OCI-LY1 (cell line): ENCODE data around the gene USF1.

Source experiments
- H2AFZ ChIP-seq: fragments of 200-600 bp; sonication (generic), shearing (Covaris generic); 2 replicates; pipeline ENCODE4 v1.6.0; 2014; ENCODE audit warnings: antibody characterized with exemption, mild to moderate bottlenecking, low read length
- H3F3A ChIP-seq: fragments of 200-600 bp; sonication (generic), shearing (Covaris generic); 2 replicates; pipeline ENCODE4 v1.6.0; 2014; ENCODE audit warnings: mild to moderate bottlenecking, antibody characterized with exemption, low read length, moderate library complexity; ENCODE audit not compliant: insufficient read depth
- H3K27ac ChIP-seq: fragments of 200-600 bp; sonication (generic); 2 replicates; pipeline ENCODE4 v1.5.1; 2014; ENCODE audit warnings: low read length, mixed run types, mild to moderate bottlenecking, low read depth; ENCODE audit not compliant: poor library complexity, severe bottlenecking
- H3K27me3 ChIP-seq: fragments of 200-600 bp; sonication (generic); 2 replicates; pipeline ENCODE4 v1.6.0; 2014; ENCODE audit warnings: antibody characterized with exemption, mild to moderate bottlenecking, low read length, moderate library complexity; ENCODE audit not compliant: insufficient read depth
- H3K36me3 ChIP-seq: fragments of 200-600 bp; sonication (generic); 2 replicates; pipeline ENCODE4 v1.6.1; 2014; ENCODE audit warnings: mild to moderate bottlenecking, antibody characterized with exemption, low read length, moderate library complexity, mixed read lengths; ENCODE audit not compliant: insufficient read depth
- H3K4me1 ChIP-seq: fragments of 200-600 bp; sonication (generic); 2 replicates; pipeline ENCODE4 v1.5.1; 2014; ENCODE audit warnings: mild to moderate bottlenecking, low read length, moderate library complexity; ENCODE audit not compliant: insufficient read depth, severe bottlenecking
- H3K4me2 ChIP-seq: fragments of 200-600 bp; sonication (generic), shearing (Covaris generic); 2 replicates; pipeline ENCODE4 v1.6.1; 2014; ENCODE audit warnings: low read length
- H3K4me3 ChIP-seq: fragments of 200-600 bp; sonication (generic); 2 replicates; pipeline ENCODE4 v1.5.1; 2014; ENCODE audit warnings: low read length, low read depth, mild to moderate bottlenecking, mixed read lengths; ENCODE audit not compliant: poor library complexity, severe bottlenecking
- H3K79me2 ChIP-seq: fragments of 200-600 bp; shearing (Covaris generic); 2 replicates; pipeline ENCODE4 v1.6.1; 2016; ENCODE audit warnings: mixed run types, low read length, mixed read lengths; ENCODE audit not compliant: insufficient read depth
- H3K9ac ChIP-seq: fragments of 200-600 bp; sonication (generic), shearing (Covaris generic); 2 replicates; pipeline ENCODE4 v1.6.1; 2014; ENCODE audit warnings: mild to moderate bottlenecking, low read length, mixed read lengths
- H3K9me2 ChIP-seq: fragments of 200-600 bp; sonication (generic), shearing (Covaris generic); 2 replicates; pipeline ENCODE4 v1.6.1; 2014; ENCODE audit warnings: low read depth, mild to moderate bottlenecking, low read length, mixed read lengths
- H3K9me3 ChIP-seq: fragments of 200-600 bp; shearing (Covaris generic); 2 replicates; pipeline ENCODE4 v1.6.1; 2014; ENCODE audit warnings: low read length, mixed read lengths
- H4K20me1 ChIP-seq: fragments of 200-600 bp; sonication (generic), shearing (Covaris generic); 2 replicates; pipeline ENCODE4 v1.6.0; 2016; ENCODE audit warnings: mild to moderate bottlenecking, low read length; ENCODE audit not compliant: insufficient read depth
- EZH2 ChIP-seq: fragments of 200-600 bp; sonication (generic), shearing (Covaris generic); IDR thresholded peaks from 2 replicates; pipeline ENCODE4 v1.8.0; 2017; ENCODE audit warnings: borderline replicate concordance, mixed run types, mild to moderate bottlenecking, antibody characterized with exemption, low read length, moderate library complexity, mixed read lengths
- TF ChIP-seq, protein P1 (sequence below): fragments of 200-600 bp; sonication (generic), shearing (Covaris generic); IDR thresholded peaks from 2 replicates; pipeline ENCODE4 v1.5.1; 2017; ENCODE audit warnings: mild to moderate bottlenecking, antibody characterized with exemption, low read length, moderate library complexity, mixed read lengths

USF1 gene

DNA sequence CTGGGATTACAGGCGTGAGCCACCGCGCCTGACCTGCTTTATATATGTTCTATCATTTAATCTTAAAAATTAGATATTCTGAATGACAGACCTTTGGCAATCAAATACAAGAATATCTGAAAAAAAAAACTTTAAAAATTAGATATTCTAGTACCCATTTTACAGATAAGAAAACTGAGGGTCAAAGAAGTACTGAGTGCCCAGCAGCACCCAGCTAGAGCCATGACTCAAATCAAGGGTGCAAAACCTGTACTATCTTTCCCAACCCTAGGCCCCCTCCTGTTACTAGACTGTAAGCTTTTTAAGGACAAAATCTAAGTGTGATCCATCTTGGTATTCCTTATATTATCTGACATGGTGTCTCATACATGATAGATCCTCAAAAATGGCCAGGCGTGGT is 15.6 kb upstream of the USF1 start:
- H3K9me3 ChIP-seq = no peaks in the 10 kb centered on the region
- H3K4me2 ChIP-seq = no peak overlapping the region
- H3K9me2 ChIP-seq = no peaks in the 10 kb centered on the region
- H3K9ac ChIP-seq = no peak overlapping the region
- H2AFZ ChIP-seq = no peak overlapping the region
- no peaks in the 10 kb centered on the region for H4K20me1 ChIP-seq
- no peaks in the 10 kb centered on the region for H3F3A ChIP-seq
- no peak overlapping the region for H3K4me3 ChIP-seq
- H3K27ac ChIP-seq = no peak overlapping the region
- H3K27me3 ChIP-seq = no peaks in the 10 kb centered on the region
- no peak for TF ChIP-seq EZH2
- TF ChIP-seq, protein P1, sequence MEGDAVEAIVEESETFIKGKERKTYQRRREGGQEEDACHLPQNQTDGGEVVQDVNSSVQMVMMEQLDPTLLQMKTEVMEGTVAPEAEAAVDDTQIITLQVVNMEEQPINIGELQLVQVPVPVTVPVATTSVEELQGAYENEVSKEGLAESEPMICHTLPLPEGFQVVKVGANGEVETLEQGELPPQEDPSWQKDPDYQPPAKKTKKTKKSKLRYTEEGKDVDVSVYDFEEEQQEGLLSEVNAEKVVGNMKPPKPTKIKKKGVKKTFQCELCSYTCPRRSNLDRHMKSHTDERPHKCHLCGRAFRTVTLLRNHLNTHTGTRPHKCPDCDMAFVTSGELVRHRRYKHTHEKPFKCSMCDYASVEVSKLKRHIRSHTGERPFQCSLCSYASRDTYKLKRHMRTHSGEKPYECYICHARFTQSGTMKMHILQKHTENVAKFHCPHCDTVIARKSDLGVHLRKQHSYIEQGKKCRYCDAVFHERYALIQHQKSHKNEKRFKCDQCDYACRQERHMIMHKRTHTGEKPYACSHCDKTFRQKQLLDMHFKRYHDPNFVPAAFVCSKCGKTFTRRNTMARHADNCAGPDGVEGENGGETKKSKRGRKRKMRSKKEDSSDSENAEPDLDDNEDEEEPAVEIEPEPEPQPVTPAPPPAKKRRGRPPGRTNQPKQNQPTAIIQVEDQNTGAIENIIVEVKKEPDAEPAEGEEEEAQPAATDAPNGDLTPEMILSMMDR = no peak
- no peaks in the 10 kb centered on the region for H3K79me2 ChIP-seq
- peaks cover 35% of the 10 kb centered on the region for H3K36me3 ChIP-seq
- H3K4me1 ChIP-seq = no peaks in the 10 kb centered on the region

DNA sequence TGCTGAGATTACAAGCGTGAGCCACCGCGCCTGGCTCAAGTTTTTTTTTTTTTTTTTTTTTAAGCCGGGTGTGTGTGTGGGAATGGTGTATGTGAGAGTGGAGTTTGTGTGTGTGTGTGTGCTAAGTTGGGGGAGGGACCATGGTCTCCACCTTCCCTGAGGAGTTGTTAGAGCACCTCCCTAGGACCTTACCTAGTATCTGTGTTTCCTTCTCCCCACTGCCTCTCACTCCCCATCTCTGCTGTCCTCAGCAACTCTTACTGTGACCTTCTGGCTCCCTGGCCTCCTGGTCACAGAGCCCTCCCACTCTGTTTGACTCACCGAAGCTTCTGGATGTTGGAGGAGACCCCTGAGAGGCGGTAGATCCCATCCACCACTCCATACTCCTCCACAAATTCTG is 13.5 kb upstream of the USF1 start:
- H3K9ac ChIP-seq = no peak overlapping the region
- no peaks in the 10 kb centered on the region for H3K4me1 ChIP-seq
- H3K36me3 ChIP-seq = peaks cover 48% of the 10 kb centered on the region
- H3K4me2 ChIP-seq = no peak overlapping the region
- H3K9me3 ChIP-seq = no peaks in the 10 kb centered on the region
- no peak overlapping the region for H2AFZ ChIP-seq
- no peaks in the 10 kb centered on the region for H3K79me2 ChIP-seq
- no peak for TF ChIP-seq EZH2
- TF ChIP-seq, protein P1 = no peak
- no peaks in the 10 kb centered on the region for H4K20me1 ChIP-seq
- no peak overlapping the region for H3K27ac ChIP-seq
- H3K27me3 ChIP-seq = no peaks in the 10 kb centered on the region
- no peaks in the 10 kb centered on the region for H3K9me2 ChIP-seq
- H3K4me3 ChIP-seq = no peak overlapping the region
- H3F3A ChIP-seq = no peaks in the 10 kb centered on the region

DNA sequence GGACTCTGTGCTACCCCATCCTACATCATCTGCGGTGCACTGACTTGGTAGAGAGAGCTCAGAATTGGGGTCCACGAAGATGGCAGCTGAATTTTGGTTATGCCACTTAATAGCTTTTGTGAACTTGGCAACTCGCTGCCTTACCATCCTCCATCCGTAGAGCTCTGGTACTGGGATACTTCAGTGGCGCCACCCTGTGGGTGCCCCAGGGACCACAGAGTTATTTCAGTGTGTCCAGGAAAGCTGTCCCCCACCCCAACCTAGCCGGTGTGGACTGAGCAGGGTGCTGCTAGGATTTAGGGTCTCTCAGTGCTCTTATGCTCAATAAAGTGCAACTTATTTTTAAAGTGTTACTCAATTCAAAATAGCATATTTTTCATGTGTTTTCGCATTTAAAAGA is 9.0 kb upstream of the USF1 start:
- Histone ChIP-seq H3K36me3 (peaks cover 82% of the 10 kb centered on the region), H3K27ac (no peak overlapping the region), H3F3A (no peaks in the 10 kb centered on the region), H3K27me3 (no peaks in the 10 kb centered on the region), H3K79me2 (no peaks in the 10 kb centered on the region), H3K4me3 (no peak overlapping the region), H3K4me2 (no peak overlapping the region), H3K9ac (no peak overlapping the region), H4K20me1 (no peaks in the 10 kb centered on the region), H3K4me1 (no peaks in the 10 kb centered on the region), H3K9me2 (no peaks in the 10 kb centered on the region), H3K9me3 (no peaks in the 10 kb centered on the region), H2AFZ (no peak overlapping the region)
- TF ChIP-seq, protein P1 = peak; percentile 30; the same call in 1 of the 2 replicates
- TF ChIP-seq EZH2 = no peak
